ENCODE measurements around the gene NAA25.

Gene NAA25

GRCh38 chr12:112108202-112109079 is at the start of gene NAA25:
Gene NAA25, minus strand, starts transcription at chr12:112108783. Its CDS starts 10 bp downstream, at chr12:112108773.
- no peak for DNase-seq

GRCh38 chr12:112153893-112154219 is 45.3 kb upstream of the NAA25 start:
- no peak for DNase-seq

GRCh38 chr12:112153181-112153892 is 44.8 kb upstream of the NAA25 start:
- no peak for DNase-seq

GRCh38 chr12:112151766-112152541 is 43.4 kb upstream of the NAA25 start:
- no peak for DNase-seq

GRCh38 chr12:112149596-112149995 is 41.0 kb upstream of the NAA25 start:
- DNase-seq, result no peak

- DNase-seq, result no peak
These were observed 39.5 kb upstream of the NAA25 start for GRCh38 chr12:112148031-112148513.

GRCh38 chr12:112146123-112146522 is 37.5 kb upstream of the NAA25 start:
- DNase-seq, result no peak

- DNase-seq, result peak; percentile 25
These were observed 32.1 kb upstream of the NAA25 start for GRCh38 chr12:112140728-112141127.

GRCh38 chr12:112134731-112135130 is 26.1 kb upstream of the NAA25 start:
- no peak for DNase-seq

GRCh38 chr12:112133418-112133817 is 24.8 kb upstream of the NAA25 start:
- DNase-seq, result no peak

GRCh38 chr12:112131686-112132085 is 23.1 kb upstream of the NAA25 start:
- DNase-seq, result no peak

GRCh38 chr12:112130441-112130998 is 21.9 kb upstream of the NAA25 start:
- DNase-seq, result peak; percentile 66

GRCh38 chr12:112126911-112127310 is 18.3 kb upstream of the NAA25 start:
- DNase-seq, result no peak

GRCh38 chr12:112126000-112126438 is 17.4 kb upstream of the NAA25 start:
- no peak for DNase-seq

GRCh38 chr12:112125250-112125999 is 16.8 kb upstream of the NAA25 start, which contains the start of gene TRAFD1:
Gene TRAFD1, plus strand, starts transcription at chr12:112125560. Its CDS starts 4,963 bp downstream, at chr12:112130523.
- DNase-seq, result peak; percentile 84

- DNase-seq, result no peak
These were observed 16.3 kb upstream of the NAA25 start for GRCh38 chr12:112124918-112125249.

GRCh38 chr12:112122823-112123690 is 14.5 kb upstream of the NAA25 start:
- no peak for DNase-seq

- no peak for DNase-seq
These were observed 13.4 kb upstream of the NAA25 start for GRCh38 chr12:112121780-112122565.

- DNase-seq, result no peak
These were observed 9.1 kb upstream of the NAA25 start for GRCh38 chr12:112117685-112118084.
